ENCODE results near the gene HOGA1.

HOGA1 gene

GRCh38 chr10:97585439-97585811 lies 1.2 kb downstream of the HOGA1 start:
- H3K4me3 ChIP-seq (replicated peaks; ENCODE audit: low read depth, low read length): no peak overlapping the region
- no peak for DNase-seq (ENCODE audit: extremely low read depth, low read depth)
- no peak for TF ChIP-seq CTCF (IDR thresholded peaks at IDR 0.05; ENCODE audit: low read depth, low read length, missing control alignments)

GRCh38 chr10:97587183-97587582 lies 3.0 kb downstream of the HOGA1 start:
- no peak for DNase-seq (ENCODE audit: extremely low read depth, low read depth)
- no peak for TF ChIP-seq CTCF (IDR thresholded peaks at IDR 0.05; ENCODE audit: low read depth, low read length, missing control alignments)
- no peak overlapping the region for H3K4me3 ChIP-seq (replicated peaks; ENCODE audit: low read depth, low read length)

GRCh38 chr10:97589479-97589878 lies 5.3 kb downstream of the HOGA1 start, which contains the start of gene C10orf62:
TSS of gene C10orf62 (plus strand) at chr10:97589721. CDS start at chr10:97589898, 177 bp downstream.
- no peak for TF ChIP-seq CTCF (IDR thresholded peaks at IDR 0.05; ENCODE audit: low read depth, low read length, missing control alignments)
- H3K4me3 ChIP-seq (replicated peaks; ENCODE audit: low read depth, low read length): no peak within 1 kb of the TSS
- no peak for DNase-seq (ENCODE audit: extremely low read depth, low read depth)

- no peak overlapping the region for H3K4me3 ChIP-seq (replicated peaks; ENCODE audit: low read depth, low read length)
- DNase-seq (ENCODE audit: extremely low read depth, low read depth): no peak
- TF ChIP-seq CTCF (IDR thresholded peaks at IDR 0.05; ENCODE audit: low read depth, low read length, missing control alignments): no peak
These were observed 6.0 kb downstream of the HOGA1 start for GRCh38 chr10:97590082-97590747.

- H3K4me3 ChIP-seq (replicated peaks; ENCODE audit: low read depth, low read length): no peak overlapping the region
- TF ChIP-seq CTCF (IDR thresholded peaks at IDR 0.05; ENCODE audit: low read depth, low read length, missing control alignments): no peak
- DNase-seq (ENCODE audit: extremely low read depth, low read depth): no peak
These were observed 6.7 kb downstream of the HOGA1 start for GRCh38 chr10:97590748-97591495.

- no peak for DNase-seq (ENCODE audit: extremely low read depth, low read depth)
- no peak for TF ChIP-seq CTCF (IDR thresholded peaks at IDR 0.05; ENCODE audit: low read depth, low read length, missing control alignments)
- H3K4me3 ChIP-seq (replicated peaks; ENCODE audit: low read depth, low read length): no peak overlapping the region
These were observed 9.2 kb downstream of the HOGA1 start for GRCh38 chr10:97593421-97593820.
